Measurements from ENCODE around the gene AARS2. TPM values are rescaled to one million over a fixed set of nuclear protein-coding genes. Genes with fewer than 3 reads are reported as not detected.

Gene AARS2
- total RNA-seq, 1 donor from 2014 or later, result 34.3 TPM

GRCh38 chr6:44342052-44342451, 28.9 kb upstream of the AARS2 start:
- no peak for TF ChIP-seq CTCF (conservative IDR thresholded peaks at IDR 0.05)
- Mint-ChIP-seq H3K27ac (no peak overlapping the region), H3K4me3 (no peak overlapping the region), H3K36me3 (no peaks in the 10 kb centered on the region), H3K4me1 (ENCODE audit: unreplicated experiment) (peaks cover 13% of the 10 kb centered on the region), H3K27me3 (peaks cover 47% of the 10 kb centered on the region), H3K9me3 (no peaks in the 10 kb centered on the region)
- DNase-seq (ENCODE audit: extremely low spot score, unreplicated experiment), result no peak

GRCh38 chr6:44341095-44341890, 28.1 kb upstream of the AARS2 start:
- Mint-ChIP-seq H3K27me3 (peaks cover 51% of the 10 kb centered on the region), H3K4me1 (ENCODE audit: unreplicated experiment) (peaks cover 13% of the 10 kb centered on the region), H3K36me3 (no peaks in the 10 kb centered on the region), H3K4me3 (no peak overlapping the region), H3K27ac (no peak overlapping the region), H3K9me3 (no peaks in the 10 kb centered on the region)
- no peak for TF ChIP-seq CTCF (conservative IDR thresholded peaks at IDR 0.05)
- no peak for DNase-seq (ENCODE audit: extremely low spot score, unreplicated experiment)

DNA sequence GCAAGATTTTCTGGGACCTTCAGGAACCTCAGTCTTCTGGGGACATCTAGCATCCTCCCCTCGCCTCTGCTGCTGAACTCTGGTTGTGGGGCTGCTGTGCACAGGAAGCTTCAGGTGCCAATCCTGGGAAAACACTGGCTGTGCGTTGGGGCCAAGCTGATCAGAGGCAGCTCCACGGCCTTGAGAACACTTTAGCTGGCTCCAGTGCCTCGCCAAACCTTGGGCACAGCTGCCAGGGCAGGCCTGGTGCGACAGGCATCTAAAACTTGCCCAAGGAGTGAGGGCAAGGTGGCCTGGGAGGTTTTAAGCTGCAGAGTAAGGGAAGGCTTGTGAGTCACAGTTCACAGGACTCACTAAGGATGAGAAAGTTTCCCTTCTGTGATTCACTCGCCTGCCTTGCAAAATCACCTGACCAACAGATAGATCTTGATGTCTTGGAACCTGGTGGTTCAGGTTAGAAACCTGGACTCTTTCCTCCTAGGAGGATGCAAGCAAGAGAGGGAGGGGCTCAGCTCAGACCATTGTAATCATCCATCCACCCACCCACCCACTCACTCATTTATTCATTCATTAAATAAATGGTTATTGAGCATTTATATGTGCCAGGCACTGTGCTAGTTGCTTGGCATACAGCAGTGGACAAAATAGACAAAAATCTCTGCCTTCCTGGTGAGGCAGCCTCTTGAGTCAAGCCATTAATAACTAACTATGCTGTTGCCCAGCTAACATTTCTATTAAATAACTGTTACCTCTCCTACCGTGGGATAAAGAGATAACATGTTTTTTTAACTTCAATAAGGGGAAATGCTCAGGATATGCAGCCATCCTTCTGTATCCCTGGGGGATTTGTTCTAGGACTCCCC, 26.8 kb upstream of the AARS2 start:
- Mint-ChIP-seq H3K4me3 (no peak overlapping the region), H3K9me3 (no peaks in the 10 kb centered on the region), H3K4me1 (ENCODE audit: unreplicated experiment) (peaks cover 13% of the 10 kb centered on the region), H3K27ac (no peak overlapping the region), H3K27me3 (peaks cover 53% of the 10 kb centered on the region), H3K36me3 (no peaks in the 10 kb centered on the region)
- DNase-seq (ENCODE audit: extremely low spot score, unreplicated experiment), result no peak
- no peak for TF ChIP-seq CTCF (conservative IDR thresholded peaks at IDR 0.05)

DNA sequence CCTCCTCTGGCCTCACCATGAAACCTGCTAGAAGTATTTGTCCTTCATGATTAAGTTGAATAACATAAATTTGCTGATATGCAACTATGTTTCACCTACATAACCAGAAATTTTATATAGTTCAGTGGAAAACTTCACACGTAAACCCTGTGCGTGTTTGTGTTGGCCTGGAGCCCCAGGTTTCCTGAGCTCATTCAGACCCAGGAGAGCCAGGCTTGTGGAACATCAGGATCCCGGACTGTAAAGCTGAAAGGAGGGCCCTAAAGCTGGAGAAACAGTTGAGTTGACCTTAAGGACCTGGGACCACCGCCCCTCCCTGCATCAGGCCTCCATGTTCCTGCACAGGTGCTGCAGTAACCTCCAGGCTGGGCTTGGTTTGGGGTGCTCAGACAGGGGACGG, 26.2 kb upstream of the AARS2 start:
- Mint-ChIP-seq H3K4me1 (ENCODE audit: unreplicated experiment) (peaks cover 13% of the 10 kb centered on the region), H3K9me3 (no peaks in the 10 kb centered on the region), H3K4me3 (no peak overlapping the region), H3K36me3 (no peaks in the 10 kb centered on the region), H3K27me3 (peaks cover 46% of the 10 kb centered on the region), H3K27ac (no peak overlapping the region)
- DNase-seq (ENCODE audit: extremely low spot score, unreplicated experiment), result no peak
- TF ChIP-seq CTCF (conservative IDR thresholded peaks at IDR 0.05), result no peak

GRCh38 chr6:44338228-44339122, 25.3 kb upstream of the AARS2 start:
- DNase-seq (ENCODE audit: extremely low spot score, unreplicated experiment), result peak; percentile 77
- no peaks in the 10 kb centered on the region for H3K36me3 Mint-ChIP-seq
- peak; percentile 89 for TF ChIP-seq CTCF (conservative IDR thresholded peaks at IDR 0.05)
- H3K4me3 Mint-ChIP-seq, result no peak overlapping the region
- no peak overlapping the region for H3K27ac Mint-ChIP-seq
- H3K4me1 Mint-ChIP-seq (ENCODE audit: unreplicated experiment), result peaks cover 13% of the 10 kb centered on the region
- no peaks in the 10 kb centered on the region for H3K9me3 Mint-ChIP-seq
- peaks cover 42% of the 10 kb centered on the region for H3K27me3 Mint-ChIP-seq

Measured in type B pancreatic cell (in vitro differentiated cells).